ENCODE data around the gene NCK2.

Gene NCK2

DNA sequence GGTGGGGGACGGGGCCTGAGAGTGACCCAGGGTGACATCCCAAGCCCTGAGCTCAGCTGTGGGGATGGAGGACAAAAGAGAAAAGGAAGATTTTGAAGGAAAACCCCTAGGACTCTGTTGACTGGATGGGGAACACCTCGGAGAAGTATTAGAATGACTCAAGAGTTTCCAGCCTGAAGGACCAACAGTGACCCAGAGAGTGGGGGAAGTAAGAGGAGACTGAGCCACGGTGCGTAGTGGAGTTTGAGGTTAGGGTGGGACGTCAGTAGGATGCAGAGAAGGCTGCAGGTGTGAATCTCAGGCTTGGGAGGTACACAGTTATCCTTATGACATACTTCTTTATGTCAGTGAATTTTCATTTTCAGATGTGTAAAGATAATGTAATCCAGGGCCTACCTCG is 119.5 kb downstream of the NCK2 start:
- H3K27ac ChIP-seq = no peak overlapping the region
- no peak for DNase-seq (ENCODE audit: low read depth, low spot score)

- H3K27ac ChIP-seq = no peak overlapping the region
- DNase-seq (ENCODE audit: low read depth, low spot score) = no peak
Observed at GRCh38 chr2:105865222-105865913, 120.7 kb downstream of the NCK2 start.

DNA sequence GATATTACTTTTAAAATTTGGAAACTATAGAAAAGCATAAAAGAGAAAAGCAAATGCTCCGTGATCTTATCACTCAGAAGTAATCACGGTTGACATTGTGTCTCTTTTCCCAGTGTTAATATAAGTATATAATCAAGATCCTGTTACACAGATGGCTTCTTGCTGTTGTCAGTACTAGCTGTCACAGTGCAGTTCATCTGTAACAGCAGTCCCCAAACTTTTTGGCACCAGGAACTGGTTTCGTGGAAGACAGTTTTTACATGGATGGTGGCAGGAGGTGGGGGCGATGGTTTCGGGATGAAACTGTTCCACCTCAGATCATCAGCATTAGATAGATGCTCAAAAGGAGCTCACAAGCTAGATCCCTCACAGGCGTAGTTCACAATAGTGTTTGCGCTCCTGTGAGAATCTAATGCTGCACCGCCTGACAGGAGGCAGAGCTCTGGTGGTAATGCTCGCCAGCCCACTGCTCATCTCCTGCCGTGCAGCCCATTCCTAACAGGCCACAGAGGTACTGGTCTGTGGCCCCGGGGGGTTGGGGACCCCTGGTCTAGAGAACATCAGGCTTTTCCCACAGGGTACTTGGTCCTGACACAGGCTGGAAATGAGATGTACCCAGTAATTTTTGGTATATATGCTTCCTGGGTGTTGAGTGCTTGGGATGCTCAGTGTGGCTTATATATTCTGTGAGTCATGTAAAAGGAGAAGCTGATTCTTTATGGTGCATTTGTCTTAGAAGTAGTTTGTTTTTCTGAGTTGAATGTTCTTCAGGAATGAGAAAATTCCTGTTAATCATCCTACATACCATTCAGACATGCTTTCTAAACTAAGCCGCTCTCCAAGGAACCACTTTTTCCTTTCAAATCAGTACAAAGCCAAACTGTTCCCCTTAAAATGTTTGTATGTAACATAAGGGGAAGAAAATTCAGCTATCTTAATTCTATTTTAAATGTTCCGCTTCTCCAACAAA is 121.8 kb downstream of the NCK2 start:
- no peak for DNase-seq (ENCODE audit: low read depth, low spot score)
- H3K27ac ChIP-seq = no peak overlapping the region

DNA sequence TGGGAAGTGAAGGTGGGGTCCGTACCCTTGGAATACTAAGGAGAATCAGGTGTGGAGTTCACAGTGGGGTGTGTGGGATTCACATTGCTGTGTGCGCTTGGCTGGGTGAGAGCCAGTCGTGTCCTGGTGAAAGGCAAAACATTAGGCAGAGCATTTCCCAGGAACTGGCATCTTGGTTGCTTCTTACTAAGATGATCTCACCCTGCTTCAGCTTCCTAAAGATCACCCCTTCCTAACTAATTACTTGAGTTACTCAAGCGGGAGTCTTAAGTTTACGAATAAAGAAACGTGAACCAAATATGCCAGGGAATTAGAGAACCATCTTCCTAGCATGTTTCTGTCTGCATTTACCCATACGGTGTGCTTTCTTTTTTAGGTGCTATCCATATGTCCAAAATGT is 122.9 kb downstream of the NCK2 start:
- DNase-seq (ENCODE audit: low read depth, low spot score) = no peak
- H3K27ac ChIP-seq = no peak overlapping the region

DNA sequence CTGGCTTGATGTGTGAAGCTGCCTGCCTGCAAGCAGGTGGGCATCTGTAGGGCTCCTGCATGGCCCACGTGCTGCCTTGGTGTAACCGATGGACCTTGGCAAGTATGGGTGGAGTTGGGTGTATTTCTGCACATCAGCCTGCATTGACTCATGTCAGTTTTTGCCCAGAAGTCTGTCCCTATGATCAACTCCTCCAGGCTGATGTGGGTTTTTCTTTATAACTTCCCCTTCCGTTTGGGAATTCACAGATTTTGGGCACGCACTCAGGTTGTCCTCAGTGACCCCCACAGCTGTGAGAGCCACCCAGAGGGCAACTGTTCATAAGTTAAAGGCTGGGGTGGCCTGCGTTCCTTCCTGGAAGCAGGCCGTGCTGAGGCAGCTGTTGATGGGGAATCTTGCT is 123.3 kb downstream of the NCK2 start:
- no peak for DNase-seq (ENCODE audit: low read depth, low spot score)
- H3K27ac ChIP-seq = no peak overlapping the region

GRCh38 chr2:105869341-105869740 is 124.6 kb downstream of the NCK2 start:
- no peak for DNase-seq (ENCODE audit: low read depth, low spot score)
- H3K27ac ChIP-seq = no peak overlapping the region

DNA sequence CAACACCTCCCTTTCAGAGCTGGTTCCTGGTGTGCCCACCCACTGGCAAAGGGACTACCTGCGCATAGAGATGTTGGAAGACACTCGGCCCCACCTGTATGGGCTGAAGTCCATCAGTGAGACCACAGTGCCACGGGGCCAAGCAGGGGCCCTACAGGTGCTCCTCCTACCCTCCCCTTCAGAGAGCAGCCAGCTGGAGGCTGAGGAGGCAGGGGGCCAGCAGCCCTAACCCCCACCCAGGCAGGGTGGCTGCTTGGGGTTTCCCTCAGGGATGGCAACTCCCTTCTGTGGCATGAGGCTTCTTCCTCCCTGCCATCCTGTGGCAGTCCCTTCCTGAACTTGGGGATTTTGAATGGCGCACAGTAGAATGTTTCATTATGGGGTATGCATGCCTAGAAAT is 125.3 kb downstream of the NCK2 start:
- no peak for DNase-seq (ENCODE audit: low read depth, low spot score)
- no peak overlapping the region for H3K27ac ChIP-seq

GRCh38 chr2:105870858-105871257 is 126.1 kb downstream of the NCK2 start:
- DNase-seq (ENCODE audit: low read depth, low spot score) = no peak

GRCh38 chr2:105872142-105872728 is 127.5 kb downstream of the NCK2 start:
- H3K27ac ChIP-seq = no peak overlapping the region
- no peak for DNase-seq (ENCODE audit: low read depth, low spot score)

More at GRCh38 chr2:105870858-105871257, 126.1 kb downstream of the NCK2 start:
- H3K27ac ChIP-seq = no peak overlapping the region

DNA sequence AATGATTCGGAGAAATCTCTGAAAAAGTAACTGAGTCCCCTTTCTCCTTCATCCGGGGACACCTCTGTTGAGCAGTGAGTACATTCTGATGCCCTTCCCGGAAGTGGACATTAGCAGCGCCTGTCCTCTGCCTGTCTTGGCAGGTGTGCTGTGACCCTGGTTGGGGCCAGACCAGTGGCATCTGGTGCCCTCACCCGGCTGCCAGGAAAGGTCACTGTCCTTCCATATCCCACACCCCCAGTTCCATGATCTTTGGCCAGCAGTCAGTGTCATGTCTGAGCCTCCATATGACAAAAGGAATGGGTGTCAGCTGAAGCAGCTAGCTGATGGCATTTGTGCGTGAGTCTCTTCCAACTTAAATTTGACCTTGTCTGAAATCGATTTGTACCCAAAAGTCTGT is 128.1 kb downstream of the NCK2 start:
- H3K27ac ChIP-seq = no peak overlapping the region
- DNase-seq (ENCODE audit: low read depth, low spot score) = no peak

- no peak for DNase-seq (ENCODE audit: low read depth, low spot score)
- H3K27ac ChIP-seq = no peak overlapping the region
Observed at GRCh38 chr2:105873281-105873680, 128.6 kb downstream of the NCK2 start.

- no peak overlapping the region for H3K27ac ChIP-seq
- DNase-seq (ENCODE audit: low read depth, low spot score) = no peak
Observed at GRCh38 chr2:105873721-105874120, 129.0 kb downstream of the NCK2 start.

DNA sequence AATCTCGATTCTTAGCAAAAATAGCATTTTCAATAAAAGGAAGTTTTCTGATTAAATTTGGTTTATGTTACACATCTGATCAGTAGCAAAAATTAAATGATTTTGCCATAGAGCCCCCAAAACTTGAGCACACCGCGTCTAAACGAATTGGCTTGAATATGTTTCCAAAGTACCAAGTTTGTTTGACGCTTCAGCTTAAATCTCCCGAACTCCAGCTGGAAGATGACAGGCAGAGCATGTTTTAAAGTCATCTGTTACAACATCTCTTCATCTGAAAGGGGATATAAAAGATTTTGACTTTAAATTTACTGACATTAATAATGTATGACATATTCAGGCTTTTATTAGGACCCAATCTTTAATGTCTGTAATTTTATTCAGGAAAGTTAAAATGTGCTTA is 129.8 kb downstream of the NCK2 start:
- no peak overlapping the region for H3K27ac ChIP-seq
- no peak for DNase-seq (ENCODE audit: low read depth, low spot score)

DNA sequence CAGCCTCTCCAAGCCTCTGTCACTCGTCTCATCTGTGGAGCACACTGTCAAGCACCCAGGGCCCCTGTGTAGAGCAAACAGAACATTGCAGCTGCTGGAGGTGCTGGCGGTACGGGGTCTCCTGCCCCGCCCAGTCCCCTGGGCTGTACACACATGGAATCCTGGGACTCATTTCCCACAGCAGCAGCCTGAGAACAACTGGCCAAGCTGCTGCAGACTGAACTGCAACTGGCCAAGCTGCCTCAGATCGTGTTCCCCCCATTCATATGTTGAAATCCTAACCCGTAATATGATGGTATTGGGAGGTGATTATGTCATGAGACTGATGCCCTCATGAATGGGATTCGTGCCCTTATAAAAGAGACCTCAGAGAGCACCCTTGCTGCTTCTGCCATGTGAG is 130.5 kb downstream of the NCK2 start:
- DNase-seq (ENCODE audit: low read depth, low spot score) = no peak
- no peak overlapping the region for H3K27ac ChIP-seq

GRCh38 chr2:105876191-105876590 is 131.5 kb downstream of the NCK2 start:
- DNase-seq (ENCODE audit: low read depth, low spot score) = no peak
- H3K27ac ChIP-seq = no peak overlapping the region

DNA sequence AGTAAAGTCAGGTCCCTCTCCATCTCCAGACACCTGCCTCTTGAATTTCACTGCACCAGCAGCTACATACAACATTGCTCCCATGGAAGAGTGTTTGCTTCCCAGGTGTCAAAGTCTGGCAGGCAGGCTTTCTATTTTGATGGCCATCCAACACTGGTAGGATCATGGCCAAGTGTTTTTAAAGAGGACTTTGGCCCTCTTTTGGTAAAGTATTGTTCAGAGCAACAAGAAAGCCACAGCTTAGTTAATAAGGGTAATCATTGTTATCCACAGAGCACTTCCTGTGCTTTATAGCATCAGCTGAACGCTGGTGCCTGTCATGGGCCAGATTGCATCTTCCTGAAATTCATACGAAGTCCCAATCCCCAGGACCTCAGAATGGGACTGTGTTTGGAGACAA is 133.2 kb downstream of the NCK2 start:
- H3K27ac ChIP-seq = no peak overlapping the region
- no peak for DNase-seq (ENCODE audit: low read depth, low spot score)

GRCh38 chr2:105879106-105879802 is 134.5 kb downstream of the NCK2 start:
- DNase-seq (ENCODE audit: low read depth, low spot score) = no peak

GRCh38 chr2:105879803-105880300 is 135.1 kb downstream of the NCK2 start:
- no peak for DNase-seq (ENCODE audit: low read depth, low spot score)
- no peak overlapping the region for H3K27ac ChIP-seq

More at GRCh38 chr2:105879106-105879802, 134.5 kb downstream of the NCK2 start:
- H3K27ac ChIP-seq = no peak overlapping the region

GRCh38 chr2:105880637-105881036 is 135.9 kb downstream of the NCK2 start:
- DNase-seq (ENCODE audit: low read depth, low spot score) = no peak
- H3K27ac ChIP-seq = no peak overlapping the region

Measured in epithelial cell of prostate (primary cell).